Osteocyte (in vitro differentiated cells): Measurements from ENCODE around the gene DNAL4. TPM values are rescaled to one million over a fixed set of nuclear protein-coding genes. Genes with fewer than 3 reads are reported as not detected.

Experiments used
- DNase-seq: peaks from one replicate; pipeline ENCODE4 v3.0.0; 2021; ENCODE audit warnings: mixed read lengths; ENCODE audit not compliant: unreplicated experiment; ENCODE audit errors: extremely low spot score
- H3K27ac Mint-ChIP-seq: one replicate; pipeline ENCODE4 v1.8.0; 2021; ENCODE audit warnings: mild to moderate bottlenecking, mixed read lengths; ENCODE audit not compliant: unreplicated experiment
- H3K27me3 Mint-ChIP-seq: one replicate; pipeline ENCODE4 v1.8.0; 2021; ENCODE audit warnings: mixed read lengths; ENCODE audit not compliant: unreplicated experiment
- H3K36me3 Mint-ChIP-seq: one replicate; pipeline ENCODE4 v1.8.0; 2021; ENCODE audit warnings: mixed read lengths; ENCODE audit not compliant: unreplicated experiment
- H3K4me1 Mint-ChIP-seq: one replicate; pipeline ENCODE4 v1.8.0; 2021; ENCODE audit warnings: mixed read lengths; ENCODE audit not compliant: unreplicated experiment
- H3K4me3 Mint-ChIP-seq: one replicate; pipeline ENCODE4 v1.8.0; 2021; ENCODE audit warnings: mild to moderate bottlenecking, moderate library complexity, mixed read lengths; ENCODE audit not compliant: unreplicated experiment
- H3K9me3 Mint-ChIP-seq: one replicate; pipeline ENCODE4 v1.8.0; 2021; ENCODE audit warnings: mixed read lengths; ENCODE audit not compliant: unreplicated experiment
- total RNA-seq: library from RNA; stranded (reverse); gene quantifications from 2 replicates; pipeline ENCODE4 v1.2.1, GENCODE V29; 2021
- TF ChIP-seq, protein P1 (sequence below): fragments of 200-600 bp; sonication (generic); IDR thresholded peaks from 2 replicates; pipeline ENCODE4 v1.5.0; 2021; ENCODE audit warnings: antibody characterized with exemption, mild to moderate bottlenecking, moderate library complexity

DNAL4 gene
- total RNA-seq, 1 donor from 2014 or later, result 17.0 TPM

DNA sequence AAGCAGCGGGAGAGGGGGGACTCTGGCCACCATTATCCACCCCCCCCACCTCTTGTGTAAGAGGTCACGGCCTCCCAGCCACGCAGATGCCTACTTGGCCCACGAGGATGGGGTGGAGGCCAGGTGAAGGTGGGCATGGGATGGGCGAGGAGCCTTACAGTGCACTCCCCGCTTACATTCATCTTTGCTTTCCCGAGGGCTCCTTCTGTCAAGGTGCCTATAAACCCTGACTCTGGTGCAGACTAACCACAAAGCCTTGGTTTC is 36.8 kb upstream of the DNAL4 start:
- Mint-ChIP-seq H3K9me3 (no peaks in the 10 kb centered on the region), H3K4me3 (no peak overlapping the region), H3K36me3 (no peaks in the 10 kb centered on the region), H3K4me1 (no peaks in the 10 kb centered on the region), H3K27ac (no peak overlapping the region), H3K27me3 (peaks cover 6% of the 10 kb centered on the region)
- TF ChIP-seq, protein P1, sequence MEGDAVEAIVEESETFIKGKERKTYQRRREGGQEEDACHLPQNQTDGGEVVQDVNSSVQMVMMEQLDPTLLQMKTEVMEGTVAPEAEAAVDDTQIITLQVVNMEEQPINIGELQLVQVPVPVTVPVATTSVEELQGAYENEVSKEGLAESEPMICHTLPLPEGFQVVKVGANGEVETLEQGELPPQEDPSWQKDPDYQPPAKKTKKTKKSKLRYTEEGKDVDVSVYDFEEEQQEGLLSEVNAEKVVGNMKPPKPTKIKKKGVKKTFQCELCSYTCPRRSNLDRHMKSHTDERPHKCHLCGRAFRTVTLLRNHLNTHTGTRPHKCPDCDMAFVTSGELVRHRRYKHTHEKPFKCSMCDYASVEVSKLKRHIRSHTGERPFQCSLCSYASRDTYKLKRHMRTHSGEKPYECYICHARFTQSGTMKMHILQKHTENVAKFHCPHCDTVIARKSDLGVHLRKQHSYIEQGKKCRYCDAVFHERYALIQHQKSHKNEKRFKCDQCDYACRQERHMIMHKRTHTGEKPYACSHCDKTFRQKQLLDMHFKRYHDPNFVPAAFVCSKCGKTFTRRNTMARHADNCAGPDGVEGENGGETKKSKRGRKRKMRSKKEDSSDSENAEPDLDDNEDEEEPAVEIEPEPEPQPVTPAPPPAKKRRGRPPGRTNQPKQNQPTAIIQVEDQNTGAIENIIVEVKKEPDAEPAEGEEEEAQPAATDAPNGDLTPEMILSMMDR, result no peak
- DNase-seq, result no peak

DNA sequence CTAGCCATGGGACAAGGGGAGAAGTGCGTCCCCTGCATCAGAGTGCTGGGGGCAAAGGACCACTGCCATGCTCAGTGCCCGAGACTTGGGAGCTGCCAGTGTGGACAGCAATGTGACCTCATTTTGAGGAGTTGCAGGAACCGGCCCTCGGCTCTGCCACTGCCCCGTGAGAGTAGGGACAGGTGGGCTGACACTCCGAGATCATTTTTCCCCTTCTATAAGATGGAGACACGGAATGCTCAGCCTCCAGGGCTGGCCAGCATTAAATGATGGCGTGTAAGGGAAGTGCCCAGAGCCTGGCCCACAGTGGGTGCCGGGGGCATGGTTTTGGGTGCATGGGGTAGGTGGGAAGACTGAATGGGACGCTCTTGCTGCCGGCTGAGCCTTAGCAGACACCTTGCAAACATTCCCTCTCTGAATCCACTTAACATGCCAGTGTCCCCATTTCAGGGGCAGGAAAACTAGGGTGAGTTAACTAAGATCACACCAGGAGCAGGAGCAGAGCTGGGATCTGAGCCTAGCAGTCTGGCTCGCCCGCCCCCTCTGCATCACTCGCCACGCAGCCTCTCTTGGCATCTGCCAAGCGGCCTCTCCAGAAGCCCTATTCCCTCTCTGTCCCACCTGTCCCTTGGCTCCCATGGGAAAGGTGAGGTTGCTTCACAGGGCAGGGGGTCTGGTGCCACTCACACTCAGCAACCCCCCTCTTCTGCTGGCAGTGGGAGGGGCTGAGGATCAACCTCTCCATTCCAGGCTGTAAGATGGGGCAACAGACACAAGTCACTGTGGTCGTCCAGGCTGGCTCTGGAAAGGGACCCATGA is 36.3 kb upstream of the DNAL4 start:
- H3K4me1 Mint-ChIP-seq, result no peaks in the 10 kb centered on the region
- H3K27ac Mint-ChIP-seq, result no peak overlapping the region
- peaks cover 4% of the 10 kb centered on the region for H3K27me3 Mint-ChIP-seq
- no peak for DNase-seq
- H3K36me3 Mint-ChIP-seq, result no peaks in the 10 kb centered on the region
- no peak overlapping the region for H3K4me3 Mint-ChIP-seq
- H3K9me3 Mint-ChIP-seq, result no peaks in the 10 kb centered on the region
- TF ChIP-seq, protein P1, result no peak

DNA sequence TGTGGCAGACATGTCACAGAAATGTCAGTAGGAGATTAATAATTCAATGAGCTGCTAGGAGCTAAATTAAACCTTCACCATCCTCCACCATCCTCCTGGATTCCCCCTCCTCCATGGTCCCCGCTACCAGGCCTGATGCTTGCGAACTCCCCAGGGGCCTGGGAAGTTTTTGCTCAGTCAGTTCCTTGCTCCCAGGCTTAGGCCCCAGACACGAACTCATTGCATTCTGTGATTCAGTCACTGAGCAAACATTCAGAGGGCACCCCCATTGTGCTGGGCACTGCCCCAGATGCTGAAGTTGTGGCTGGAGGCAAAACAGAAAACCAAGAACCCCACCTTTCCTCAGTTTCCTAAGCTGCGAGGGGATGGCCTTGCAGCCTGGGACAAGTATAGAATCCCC is 35.5 kb upstream of the DNAL4 start:
- H3K4me3 Mint-ChIP-seq, result no peak overlapping the region

DNA sequence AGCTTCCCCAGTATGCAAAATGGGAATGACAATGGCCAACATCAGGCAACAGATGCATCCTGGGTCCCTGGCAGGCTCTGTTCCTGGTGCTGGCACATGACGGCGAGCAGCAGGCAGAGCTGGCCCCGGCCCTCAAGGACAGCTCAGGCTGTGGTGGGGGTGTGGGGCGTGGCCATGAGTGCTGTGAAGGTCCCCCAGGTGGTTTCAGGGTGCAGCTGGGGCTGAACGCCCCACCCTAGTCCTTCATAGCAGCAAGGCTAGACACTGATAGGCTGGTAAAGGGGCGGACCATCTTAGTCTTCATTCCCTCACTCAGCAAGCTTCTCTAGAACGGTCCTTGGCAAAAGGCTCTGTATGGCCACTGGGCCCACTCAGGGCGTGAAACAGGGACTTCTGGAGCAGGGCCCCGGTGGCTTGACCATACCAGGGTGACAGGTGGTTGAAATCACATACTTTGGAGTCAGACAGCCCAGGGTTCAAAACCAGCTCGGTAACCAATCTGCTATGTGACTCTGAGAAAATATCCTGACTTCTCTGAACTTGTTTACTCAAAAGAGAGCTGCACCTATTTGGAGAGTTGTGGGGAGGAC is 34.8 kb upstream of the DNAL4 start:
- no peaks in the 10 kb centered on the region for H3K9me3 Mint-ChIP-seq
- no peaks in the 10 kb centered on the region for H3K4me1 Mint-ChIP-seq
- H3K27me3 Mint-ChIP-seq, result no peaks in the 10 kb centered on the region
- H3K4me3 Mint-ChIP-seq, result no peak overlapping the region
- no peak for DNase-seq
- H3K27ac Mint-ChIP-seq, result no peak overlapping the region
- H3K36me3 Mint-ChIP-seq, result no peaks in the 10 kb centered on the region
- TF ChIP-seq, protein P1, result no peak

More for the DNA sequence above, 35.5 kb upstream of the DNAL4 start:
- Mint-ChIP-seq H3K9me3 (no peaks in the 10 kb centered on the region), H3K36me3 (no peaks in the 10 kb centered on the region), H3K27me3 (peaks cover 4% of the 10 kb centered on the region), H3K27ac (no peak overlapping the region), H3K4me1 (no peaks in the 10 kb centered on the region)
- TF ChIP-seq, protein P1, result no peak
- DNase-seq, result no peak

DNA sequence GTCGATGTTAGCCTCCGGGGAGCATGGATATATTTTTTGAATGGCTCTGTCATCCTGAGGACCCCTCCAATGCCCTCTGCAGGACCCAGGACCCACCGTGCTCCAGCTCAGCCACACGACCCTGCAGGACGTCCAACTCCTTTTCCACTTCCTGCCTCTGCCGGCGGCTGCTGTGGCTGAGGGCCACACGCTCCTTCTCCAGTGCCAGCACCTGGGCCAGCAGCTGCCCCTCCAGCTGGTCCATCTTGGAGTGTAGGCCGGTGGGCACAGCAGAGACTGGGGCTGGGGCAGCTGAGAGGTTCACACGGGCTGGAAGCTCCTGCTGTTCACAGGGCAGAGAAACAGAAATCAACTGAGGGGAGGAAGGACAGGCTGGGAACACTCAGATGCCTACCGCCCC is 34.2 kb upstream of the DNAL4 start:
- H3K27me3 Mint-ChIP-seq, result no peaks in the 10 kb centered on the region
- no peak for DNase-seq
- H3K36me3 Mint-ChIP-seq, result no peaks in the 10 kb centered on the region
- H3K27ac Mint-ChIP-seq, result no peak overlapping the region
- H3K4me1 Mint-ChIP-seq, result no peaks in the 10 kb centered on the region
- TF ChIP-seq, protein P1, result no peak
- no peak overlapping the region for H3K4me3 Mint-ChIP-seq
- no peaks in the 10 kb centered on the region for H3K9me3 Mint-ChIP-seq
